Activated T-cell treated with anti-CD3 and anti-CD28 coated beads, Interleukin-2, amount 50 U/mL, for 72 hours (primary cell): ENCODE data around the gene DNAJC1. TPM values are rescaled to one million over a fixed set of nuclear protein-coding genes. Genes with fewer than 3 reads are reported as not detected.

Experiments
- ATAC-seq, 2 donors: fragments of 150-1000 bp; cut with Tn5 transposase; replicated peaks in 1 of 2; 2 replicates each; pipeline ENCODE4 v1.10.0; 2021; ENCODE audit warnings: moderate library complexity in 2 of 2, mild to moderate bottlenecking in 1 of 2
- DNase-seq, 2 donors: peaks; one replicate each; pipeline ENCODE4 v3.0.0; 2021 to 2022; ENCODE audit warnings: mixed read lengths in 1 of 2
- H3K27ac Mint-ChIP-seq: one replicate; pipeline ENCODE4 v1.8.0; 2022; ENCODE audit warnings: mild to moderate bottlenecking, moderate library complexity, mixed read lengths
- H3K27me3 Mint-ChIP-seq: one replicate; pipeline ENCODE4 v1.8.0; 2022; ENCODE audit warnings: low read depth, mixed read lengths
- H3K36me3 Mint-ChIP-seq, 2 donors: one replicate each; pipeline ENCODE4 v1.8.0; 2022; ENCODE audit warnings: mixed read lengths in 2 of 2, mild to moderate bottlenecking in 1 of 2; ENCODE audit not compliant: insufficient read depth in 2 of 2
- H3K4me1 Mint-ChIP-seq: one replicate; pipeline ENCODE4 v1.8.0; 2022; ENCODE audit warnings: low read depth, mixed read lengths
- H3K4me3 Mint-ChIP-seq, 2 donors: one replicate each; pipeline ENCODE4 v1.8.0; 2022; ENCODE audit warnings: mild to moderate bottlenecking in 2 of 2, mixed read lengths in 2 of 2, moderate library complexity in 2 of 2
- H3K9me3 Mint-ChIP-seq, 2 donors: one replicate each; pipeline ENCODE4 v1.8.0; 2022; ENCODE audit warnings: mixed read lengths in 2 of 2
- total RNA-seq, 2 donors: library from RNA; stranded (reverse); gene quantifications; one replicate each; pipeline ENCODE4 v1.2.3, GENCODE V29; 2022

The DNAJC1 gene
- total RNA-seq, 2 donors from 2014 or later = 40.6 to 42.4 TPM

DNA sequence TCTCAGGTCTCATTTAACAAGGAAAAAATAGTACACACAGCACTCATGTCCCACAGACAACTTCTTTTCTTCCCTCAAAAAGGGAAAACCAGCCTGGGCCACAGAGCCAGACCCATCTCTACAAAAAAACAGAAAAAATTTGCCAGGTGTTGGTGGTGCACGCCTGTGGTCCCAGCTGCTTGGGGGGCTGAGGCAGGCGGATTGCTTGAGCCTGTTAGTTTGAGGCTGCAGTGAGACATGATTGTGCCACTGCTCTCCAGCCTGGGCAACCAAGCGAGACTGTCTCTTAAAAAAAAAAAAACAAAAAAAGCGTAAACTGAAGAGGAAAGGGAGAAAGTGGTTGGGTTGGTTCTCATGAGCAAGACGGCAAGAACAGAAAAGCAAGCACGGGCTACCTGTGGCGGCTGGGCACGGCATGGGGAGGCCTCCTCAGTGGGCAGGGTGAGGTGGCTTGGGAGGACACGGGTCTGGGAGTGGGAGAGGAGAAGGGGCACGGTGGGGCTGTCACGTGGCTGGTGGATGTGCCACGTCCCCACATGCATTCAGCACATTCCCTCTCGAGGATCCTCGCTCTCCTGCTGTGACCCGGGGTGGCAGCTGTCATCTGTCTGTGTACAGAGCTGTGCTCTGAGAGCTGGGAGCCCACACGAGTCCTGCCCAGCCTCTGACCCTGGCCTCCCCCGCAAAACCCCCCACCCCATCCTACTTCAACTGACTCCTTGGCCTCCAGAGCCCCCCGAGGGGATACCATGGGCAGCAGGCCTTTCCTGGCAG, 249.8 kb downstream of the DNAJC1 start:
- no peak for ATAC-seq
- Mint-ChIP-seq H3K36me3 (no peaks in the 10 kb centered on the region), H3K27ac (peak overlapping the region; percentile 33)

DNA sequence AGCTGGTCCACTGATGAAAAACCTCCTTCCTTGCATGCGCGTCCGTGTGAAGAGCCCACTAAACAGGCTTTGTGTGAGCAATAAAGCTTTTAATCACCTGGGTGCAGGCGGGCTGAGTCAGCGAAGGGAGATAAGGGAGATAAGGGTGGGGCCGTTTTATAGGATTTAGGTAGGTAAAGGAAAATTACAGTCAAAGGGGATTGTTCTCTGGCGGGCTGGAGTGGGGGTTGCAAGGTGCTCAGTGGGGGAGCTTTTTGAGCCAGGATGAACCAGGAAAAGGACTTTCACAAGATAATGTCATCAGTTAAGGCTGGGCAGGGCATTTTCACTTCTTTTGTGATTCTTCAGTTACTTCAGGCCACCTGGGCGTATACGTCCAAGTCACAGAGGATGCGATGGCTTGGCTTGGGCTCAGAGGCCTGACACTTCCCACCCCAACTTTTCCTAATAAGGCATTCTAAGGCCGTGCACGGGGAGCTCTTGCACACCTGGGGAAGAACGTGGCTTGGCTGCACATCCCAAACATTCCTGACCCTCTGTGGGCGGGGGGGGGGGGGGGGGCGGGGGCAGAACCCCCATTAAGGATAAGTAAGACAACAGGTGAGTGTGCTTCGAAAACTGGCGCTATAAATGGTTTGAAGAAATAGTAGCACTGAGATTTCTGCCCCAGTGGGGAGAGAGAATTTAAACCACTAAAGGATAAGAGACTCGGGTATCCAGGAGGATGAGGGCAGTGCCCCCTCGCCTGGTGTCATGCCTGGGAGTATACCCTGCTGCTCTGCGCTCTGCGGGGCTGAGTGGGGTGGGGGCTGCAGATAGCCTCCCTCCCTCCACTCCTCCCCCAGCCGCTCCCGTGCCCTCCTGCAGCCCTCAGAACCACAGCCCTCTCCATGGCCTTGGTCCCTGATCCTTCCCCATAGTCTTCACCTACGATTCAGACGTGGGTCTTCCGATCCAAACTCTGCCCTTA, 251.9 kb downstream of the DNAJC1 start:
- Mint-ChIP-seq H3K9me3 (no peaks in the 10 kb centered on the region), H3K27me3 (no peaks in the 10 kb centered on the region), H3K27ac (no peak overlapping the region), H3K4me1 (peaks cover 13% of the 10 kb centered on the region), H3K36me3 (no peaks in the 10 kb centered on the region), H3K4me3 (no peak overlapping the region)
- ATAC-seq = no peak
- no peak for DNase-seq

More for the DNA sequence above, 249.8 kb downstream of the DNAJC1 start:
- DNase-seq = no peak
- Mint-ChIP-seq H3K4me3 (no peak overlapping the region), H3K27me3 (no peaks in the 10 kb centered on the region), H3K4me1 (peaks cover 13% of the 10 kb centered on the region), H3K9me3 (no peaks in the 10 kb centered on the region)

DNA sequence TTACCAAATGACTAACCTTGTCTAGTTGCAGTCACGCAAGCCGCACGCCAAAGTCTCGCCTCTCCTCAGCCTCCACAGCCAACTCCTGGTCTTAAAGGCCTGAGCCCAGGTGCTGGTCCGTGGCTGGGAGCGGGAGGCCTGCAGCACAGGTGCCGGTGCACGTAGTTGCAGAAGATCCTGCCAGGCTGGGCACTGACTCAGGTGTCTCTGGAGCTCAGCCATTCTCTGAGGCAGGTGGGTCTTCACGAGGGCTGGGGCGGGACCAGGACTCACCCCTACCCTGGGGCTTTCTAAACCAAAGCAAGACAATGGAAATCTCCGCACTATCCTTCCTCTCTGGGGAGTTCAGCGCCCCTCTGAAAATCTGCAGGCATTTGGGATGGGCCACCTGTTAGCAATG, 253.1 kb downstream of the DNAJC1 start:
- Mint-ChIP-seq H3K9me3 (no peaks in the 10 kb centered on the region), H3K27ac (no peak overlapping the region)

DNA sequence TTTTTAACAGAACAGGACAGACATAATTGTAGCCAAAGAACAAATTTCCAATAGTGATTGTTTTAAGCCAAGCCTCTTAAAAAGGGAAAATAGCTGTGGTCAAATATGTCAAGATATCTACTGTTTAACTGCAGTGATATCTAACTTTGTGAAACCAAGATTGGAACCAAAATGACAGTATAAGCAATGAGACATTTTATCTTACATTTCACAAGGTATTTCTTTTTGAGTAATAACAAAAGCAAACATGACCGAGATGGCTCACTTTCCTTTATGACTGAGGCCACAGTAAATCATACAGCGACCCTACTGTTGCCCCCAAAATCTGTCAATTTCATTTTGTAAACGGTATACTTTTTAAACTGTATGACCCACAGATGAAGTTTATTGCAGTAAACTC, 253.7 kb downstream of the DNAJC1 start:
- no peak overlapping the region for H3K4me3 Mint-ChIP-seq
- ATAC-seq = peak; percentile 59 to 73
- no peaks in the 10 kb centered on the region for H3K27me3 Mint-ChIP-seq
- H3K4me1 Mint-ChIP-seq = peaks cover 21% of the 10 kb centered on the region
- DNase-seq = no peak
- no peak overlapping the region for H3K27ac Mint-ChIP-seq
- H3K9me3 Mint-ChIP-seq = no peaks in the 10 kb centered on the region
- H3K36me3 Mint-ChIP-seq = peaks cover 0 to 2% of the 10 kb centered on the region in 2 donors

More for the DNA sequence above, 253.1 kb downstream of the DNAJC1 start:
- H3K27me3 Mint-ChIP-seq = no peaks in the 10 kb centered on the region
- H3K4me3 Mint-ChIP-seq = no peak overlapping the region
- H3K4me1 Mint-ChIP-seq = peaks cover 21% of the 10 kb centered on the region
- H3K36me3 Mint-ChIP-seq = peaks cover 0 to 2% of the 10 kb centered on the region in 2 donors
- DNase-seq = no peak
- ATAC-seq = no peak

DNA sequence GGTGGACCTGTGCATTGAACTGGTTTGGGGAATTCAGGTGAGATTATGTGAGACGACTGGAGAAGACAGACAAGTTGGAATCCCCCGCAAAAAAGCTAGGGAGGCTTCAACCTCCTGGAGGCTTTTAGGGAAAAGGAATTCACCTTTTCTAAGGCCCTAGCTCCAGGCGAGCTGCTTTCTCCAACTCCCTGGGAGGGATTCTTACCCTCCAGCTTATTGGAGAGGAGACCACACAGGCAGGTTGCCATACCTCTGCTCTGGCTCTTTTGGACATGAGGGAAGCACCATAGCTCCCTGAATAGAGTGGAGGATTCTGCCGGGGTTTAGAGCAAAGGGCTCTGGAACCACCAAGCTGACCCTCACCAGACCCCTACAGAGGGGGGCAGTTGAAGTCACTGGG, 255.7 kb downstream of the DNAJC1 start:
- Mint-ChIP-seq H3K36me3 (peaks cover 0 to 2% of the 10 kb centered on the region in 2 donors), H3K27me3 (no peaks in the 10 kb centered on the region), H3K27ac (peak overlapping the region; percentile 5), H3K4me1 (peaks cover 21% of the 10 kb centered on the region), H3K9me3 (no peaks in the 10 kb centered on the region), H3K4me3 (no peak overlapping the region)
- ATAC-seq = no peak
- DNase-seq = no peak

DNA sequence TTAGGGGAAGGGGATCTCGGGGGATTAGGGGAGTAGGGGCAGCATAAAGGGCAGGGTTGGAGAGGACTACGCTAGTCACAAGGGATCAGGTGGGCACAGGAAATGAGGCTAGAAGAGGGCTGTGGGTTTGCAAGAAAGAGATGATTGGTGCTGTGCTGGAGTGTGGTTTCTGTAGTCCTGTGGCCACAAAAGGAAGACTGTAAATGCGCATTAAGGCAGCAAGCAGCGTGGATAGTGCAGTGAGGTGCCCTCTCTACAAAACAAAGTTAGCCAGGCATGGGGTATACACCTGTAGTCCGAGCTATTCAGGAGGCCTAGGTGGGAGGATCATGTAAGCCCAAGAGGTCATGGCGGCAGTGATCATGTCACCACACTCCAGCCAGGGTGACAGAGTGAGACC, 257.4 kb downstream of the DNAJC1 start:
- no peaks in the 10 kb centered on the region for H3K9me3 Mint-ChIP-seq
- peak overlapping the region; percentile 15 for H3K27ac Mint-ChIP-seq
- ATAC-seq (peak; percentile 53 to 61), DNase-seq (peak in 1 of 2 donors; percentile 26)
- no peaks in the 10 kb centered on the region for H3K27me3 Mint-ChIP-seq
- H3K4me1 Mint-ChIP-seq = peaks cover 23% of the 10 kb centered on the region
- H3K4me3 Mint-ChIP-seq = no peak overlapping the region
- H3K36me3 Mint-ChIP-seq = peaks cover 2% of the 10 kb centered on the region in 2 donors

DNA sequence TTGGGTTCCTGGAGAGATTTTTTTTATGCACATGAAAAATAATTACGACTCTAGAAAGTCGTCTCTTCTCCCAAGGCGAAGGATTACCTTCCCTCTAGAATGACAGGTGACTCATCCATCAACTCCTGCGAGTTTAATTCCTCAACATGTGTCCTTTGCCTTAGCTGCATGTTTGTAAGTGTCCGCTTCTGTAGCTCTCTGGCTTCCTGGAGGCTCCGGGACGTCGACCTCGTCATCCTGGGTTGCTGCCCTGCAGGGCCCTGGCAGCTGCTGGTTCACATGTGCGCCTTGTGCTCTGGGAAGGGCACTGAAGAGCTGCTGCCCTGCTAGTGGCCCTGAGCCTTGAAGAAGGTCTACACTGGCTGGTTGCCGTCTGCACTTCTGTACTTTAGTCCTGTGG, 259.3 kb downstream of the DNAJC1 start:
- DNase-seq (no peak), ATAC-seq (no peak)
- no peak overlapping the region for H3K4me3 Mint-ChIP-seq
- H3K27ac Mint-ChIP-seq = no peak overlapping the region
- H3K4me1 Mint-ChIP-seq = peaks cover 27% of the 10 kb centered on the region
- H3K27me3 Mint-ChIP-seq = no peaks in the 10 kb centered on the region
- H3K9me3 Mint-ChIP-seq = no peaks in the 10 kb centered on the region
- peaks cover 2 to 4% of the 10 kb centered on the region in 2 donors for H3K36me3 Mint-ChIP-seq

DNA sequence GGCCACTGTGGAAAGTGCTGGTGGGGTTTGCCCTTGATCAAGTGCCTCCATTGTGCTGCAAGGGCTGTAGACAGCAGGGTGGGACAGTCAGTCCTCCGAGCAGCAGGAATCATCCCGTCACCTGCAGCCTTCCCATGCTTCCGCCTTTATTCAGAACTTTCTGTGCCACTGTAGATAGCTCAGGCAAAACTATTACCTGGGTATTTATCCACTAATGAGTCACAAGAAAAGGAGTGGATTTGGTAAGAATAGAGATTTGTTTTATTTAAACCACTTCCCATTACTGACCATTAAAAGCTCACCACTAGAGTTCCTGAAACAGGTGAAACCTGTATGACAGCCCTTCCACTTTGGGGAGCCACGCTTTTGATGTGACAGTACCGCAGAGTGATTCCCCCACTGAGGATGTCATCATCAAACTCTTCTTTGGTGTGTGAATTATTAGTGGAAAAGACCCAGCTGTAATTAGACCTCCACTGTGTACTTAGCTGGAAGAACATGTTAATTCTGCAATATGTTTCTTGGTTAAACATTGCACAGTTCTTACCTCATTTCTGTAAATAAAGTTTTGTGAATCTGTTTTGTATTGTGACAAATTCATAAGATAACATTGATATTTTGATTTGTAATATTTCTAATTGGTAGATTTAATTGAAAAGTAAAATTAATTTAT, 260.7 kb downstream of the DNAJC1 start:
- ATAC-seq (no peak), DNase-seq (no peak)
- Mint-ChIP-seq H3K27ac (no peak overlapping the region), H3K4me1 (peaks cover 37% of the 10 kb centered on the region), H3K27me3 (no peaks in the 10 kb centered on the region), H3K9me3 (no peaks in the 10 kb centered on the region), H3K36me3 (peaks cover 3 to 9% of the 10 kb centered on the region in 2 donors), H3K4me3 (no peak overlapping the region)

DNA sequence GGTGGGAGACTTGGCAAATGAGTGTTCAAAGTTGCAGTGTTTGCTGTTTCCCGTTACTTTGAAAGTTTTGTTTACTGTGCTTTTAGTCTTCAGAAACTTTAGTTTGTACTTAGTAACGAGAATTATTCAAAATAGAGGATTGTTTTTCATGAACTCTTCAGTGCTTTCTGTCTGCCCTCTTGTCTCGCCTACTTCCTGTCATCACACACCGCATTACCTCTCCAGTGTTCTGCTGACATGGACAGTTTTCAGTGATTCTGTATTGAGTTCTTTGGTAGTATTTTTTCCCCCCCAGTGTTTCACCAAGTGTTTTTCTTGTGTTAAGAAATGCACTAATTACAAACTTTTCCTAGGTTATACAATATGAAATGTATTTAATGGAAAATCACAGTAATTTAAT, 262.5 kb downstream of the DNAJC1 start:
- no peaks in the 10 kb centered on the region for H3K9me3 Mint-ChIP-seq
- peak; percentile 37 to 72 for ATAC-seq
- H3K27ac Mint-ChIP-seq = peak overlapping the region; percentile 67
- H3K4me1 Mint-ChIP-seq = peaks cover 49% of the 10 kb centered on the region
- peak overlapping the region in 1 of 2 donors; percentile 39 for H3K4me3 Mint-ChIP-seq
- H3K36me3 Mint-ChIP-seq = peaks cover 7 to 8% of the 10 kb centered on the region in 2 donors
- no peaks in the 10 kb centered on the region for H3K27me3 Mint-ChIP-seq
- no peak for DNase-seq

DNA sequence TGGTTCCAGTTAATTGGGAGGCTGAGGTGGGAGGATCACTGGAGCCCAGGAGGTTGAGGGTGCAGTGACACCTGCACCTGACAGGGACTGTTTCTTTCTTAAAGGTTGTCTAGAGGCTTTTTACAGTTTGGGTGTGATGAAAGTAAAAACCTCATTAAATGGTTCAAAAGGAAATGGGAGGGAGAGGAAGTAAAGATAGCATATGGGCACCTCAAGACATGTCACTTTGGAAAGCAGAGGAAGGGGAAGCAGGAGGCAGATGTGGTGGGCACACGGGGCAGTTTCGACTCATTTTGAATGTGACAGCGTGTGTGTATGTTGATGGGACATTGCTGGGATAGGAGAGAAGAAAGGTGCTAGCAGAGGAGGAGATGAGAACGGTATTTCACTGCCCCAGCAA, 266.4 kb downstream of the DNAJC1 start:
- Mint-ChIP-seq H3K27me3 (no peaks in the 10 kb centered on the region), H3K4me1 (peaks cover 54% of the 10 kb centered on the region), H3K4me3 (no peak overlapping the region), H3K9me3 (no peaks in the 10 kb centered on the region), H3K27ac (peak overlapping the region; percentile 24), H3K36me3 (peaks cover 10 to 17% of the 10 kb centered on the region in 2 donors)
- ATAC-seq = no peak
- no peak for DNase-seq

DNA sequence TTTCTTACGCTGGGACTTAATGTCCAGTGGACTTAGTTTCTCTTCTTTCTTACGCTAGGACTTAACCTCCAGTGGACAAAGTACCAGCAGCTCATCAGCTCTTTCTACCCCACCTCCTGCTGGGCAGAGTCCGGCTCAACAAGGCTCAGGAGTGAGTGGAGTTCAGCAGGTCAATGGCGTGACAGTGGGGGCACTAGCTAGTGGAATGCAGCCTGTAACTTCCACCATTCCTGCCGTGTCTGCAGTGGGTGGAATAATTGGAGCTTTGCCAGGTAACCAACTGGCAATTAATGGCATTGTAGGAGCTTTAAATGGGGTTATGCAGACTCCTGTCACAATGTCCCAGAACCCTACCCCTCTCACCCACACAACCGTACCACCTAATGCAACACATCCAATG, 269.8 kb downstream of the DNAJC1 start:
- Mint-ChIP-seq H3K4me1 (peaks cover 29% of the 10 kb centered on the region), H3K9me3 (no peaks in the 10 kb centered on the region), H3K27me3 (no peaks in the 10 kb centered on the region), H3K4me3 (no peak overlapping the region), H3K36me3 (peaks cover 6 to 14% of the 10 kb centered on the region in 2 donors), H3K27ac (no peak overlapping the region)
- DNase-seq (no peak), ATAC-seq (no peak)

DNA sequence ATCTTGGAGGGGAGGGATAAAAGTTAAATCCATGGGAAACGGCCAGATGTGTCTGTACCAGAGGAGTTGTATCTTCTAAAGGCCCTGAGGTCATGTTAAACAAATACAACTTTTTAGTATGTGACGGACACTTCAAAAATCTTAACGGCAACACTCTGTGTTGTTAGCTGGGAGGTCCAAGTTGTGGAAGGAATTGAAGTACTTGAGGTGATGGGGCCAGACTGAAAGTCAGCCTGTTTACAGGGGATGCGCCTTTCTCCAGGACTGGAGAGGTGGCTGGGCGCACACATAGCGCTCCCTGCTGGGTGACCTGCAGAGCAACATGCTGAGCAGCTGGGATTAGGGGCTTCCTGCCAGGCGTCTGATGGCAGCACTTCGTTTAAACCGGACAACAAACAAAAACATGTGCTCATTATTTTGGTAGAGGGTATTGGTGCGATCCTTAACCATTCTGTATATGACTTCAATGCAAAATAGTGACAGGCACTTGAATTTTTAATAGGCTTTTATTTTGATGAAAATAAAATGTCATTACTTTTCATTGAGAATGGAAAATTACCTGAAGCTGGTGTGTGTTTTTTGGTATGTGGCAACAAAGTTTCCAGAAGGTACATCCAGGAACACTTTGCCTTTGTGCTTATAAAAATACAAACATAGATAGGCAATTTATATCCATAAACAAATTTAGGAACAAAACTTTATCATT, 271.3 kb downstream of the DNAJC1 start:
- peak; percentile 75 to 83 for ATAC-seq
- H3K27ac Mint-ChIP-seq = no peak overlapping the region
- no peak overlapping the region for H3K4me3 Mint-ChIP-seq
- peaks cover 31% of the 10 kb centered on the region for H3K4me1 Mint-ChIP-seq
- H3K9me3 Mint-ChIP-seq = no peaks in the 10 kb centered on the region
- DNase-seq = peak; percentile 53 to 58
- H3K27me3 Mint-ChIP-seq = no peaks in the 10 kb centered on the region
- peaks cover 4 to 17% of the 10 kb centered on the region in 2 donors for H3K36me3 Mint-ChIP-seq
